ENCODE measurements around the gene SLFNL1.

SLFNL1 gene

GRCh38 chr1:41037116-41037903 is 15.8 kb upstream of the SLFNL1 start:
- no peaks in the 10 kb centered on the region for H3K36me3 ChIP-seq (ENCODE audit: control insufficient read depth, insufficient read depth, low read length)
- no peak overlapping the region for H3K4me3 ChIP-seq (ENCODE audit: low read depth, low read length)
- H3K4me1 ChIP-seq = no peaks in the 10 kb centered on the region

DNA sequence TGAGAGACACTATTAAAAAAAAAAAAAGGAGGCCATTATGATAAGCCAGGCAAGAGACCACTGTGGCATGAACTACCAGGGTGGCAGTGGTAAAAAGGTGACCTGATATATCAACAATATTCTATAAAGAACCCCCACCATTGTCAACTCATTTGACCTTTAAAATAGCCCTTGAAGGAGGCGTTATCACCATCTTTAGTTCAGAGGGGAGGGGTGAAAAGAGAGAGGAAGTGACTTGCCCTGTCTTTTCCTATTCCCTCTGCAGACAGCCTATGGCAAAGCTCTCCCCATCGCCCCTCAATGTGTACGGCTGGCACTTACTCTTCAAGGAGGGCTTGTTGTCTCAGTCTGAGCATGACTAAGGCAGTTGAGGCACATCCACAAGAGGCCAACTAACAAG is 11.7 kb upstream of the SLFNL1 start:
- Histone ChIP-seq H3K4me1 (no peaks in the 10 kb centered on the region), H3K27ac (no peak overlapping the region)
- TF ChIP-seq, protein P1, sequence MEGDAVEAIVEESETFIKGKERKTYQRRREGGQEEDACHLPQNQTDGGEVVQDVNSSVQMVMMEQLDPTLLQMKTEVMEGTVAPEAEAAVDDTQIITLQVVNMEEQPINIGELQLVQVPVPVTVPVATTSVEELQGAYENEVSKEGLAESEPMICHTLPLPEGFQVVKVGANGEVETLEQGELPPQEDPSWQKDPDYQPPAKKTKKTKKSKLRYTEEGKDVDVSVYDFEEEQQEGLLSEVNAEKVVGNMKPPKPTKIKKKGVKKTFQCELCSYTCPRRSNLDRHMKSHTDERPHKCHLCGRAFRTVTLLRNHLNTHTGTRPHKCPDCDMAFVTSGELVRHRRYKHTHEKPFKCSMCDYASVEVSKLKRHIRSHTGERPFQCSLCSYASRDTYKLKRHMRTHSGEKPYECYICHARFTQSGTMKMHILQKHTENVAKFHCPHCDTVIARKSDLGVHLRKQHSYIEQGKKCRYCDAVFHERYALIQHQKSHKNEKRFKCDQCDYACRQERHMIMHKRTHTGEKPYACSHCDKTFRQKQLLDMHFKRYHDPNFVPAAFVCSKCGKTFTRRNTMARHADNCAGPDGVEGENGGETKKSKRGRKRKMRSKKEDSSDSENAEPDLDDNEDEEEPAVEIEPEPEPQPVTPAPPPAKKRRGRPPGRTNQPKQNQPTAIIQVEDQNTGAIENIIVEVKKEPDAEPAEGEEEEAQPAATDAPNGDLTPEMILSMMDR (IDR thresholded peaks at IDR 0.05) = no peak

More at GRCh38 chr1:41037116-41037903, 15.8 kb upstream of the SLFNL1 start:
- Histone ChIP-seq H3K4me2 (ENCODE audit: low read length) (no peak overlapping the region), H2AFZ (no peak overlapping the region), H3K9ac (no peak overlapping the region), H3K27me3 (ENCODE audit: control insufficient read depth, insufficient read depth, low read length) (no peaks in the 10 kb centered on the region), H3K79me2 (no peaks in the 10 kb centered on the region), H3K9me3 (ENCODE audit: control insufficient read depth, low read length) (no peaks in the 10 kb centered on the region), H3K27ac (no peak overlapping the region)
- TF ChIP-seq, protein P1 (IDR thresholded peaks at IDR 0.05) = no peak

DNA sequence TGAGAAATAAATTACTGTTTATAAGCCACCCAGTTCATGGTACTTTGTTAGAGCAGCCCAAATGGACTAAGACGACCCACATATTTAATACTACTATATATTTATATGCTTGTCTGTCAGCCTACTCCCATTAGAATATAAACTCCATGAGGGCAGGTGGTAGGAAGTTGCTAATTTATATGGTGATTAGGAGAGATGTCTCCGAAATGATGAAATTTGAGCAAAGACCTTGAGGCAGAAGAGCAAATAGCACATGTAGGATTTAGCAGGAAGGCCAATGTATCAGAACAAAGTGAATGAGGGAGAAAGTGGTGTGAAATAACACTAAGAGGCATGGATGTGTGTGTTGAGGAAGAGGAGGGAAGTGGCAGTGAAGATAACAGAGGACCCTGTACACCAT is 10.6 kb upstream of the SLFNL1 start:
- Histone ChIP-seq H3K36me3 (ENCODE audit: control insufficient read depth, insufficient read depth, low read length) (no peaks in the 10 kb centered on the region), H3K27me3 (ENCODE audit: control insufficient read depth, insufficient read depth, low read length) (no peaks in the 10 kb centered on the region), H3K4me2 (ENCODE audit: low read length) (no peak overlapping the region), H2AFZ (no peak overlapping the region), H3K9me3 (ENCODE audit: control insufficient read depth, low read length) (no peaks in the 10 kb centered on the region), H3K27ac (no peak overlapping the region), H3K4me3 (ENCODE audit: low read depth, low read length) (no peak overlapping the region), H3K4me1 (no peaks in the 10 kb centered on the region), H3K9ac (no peak overlapping the region), H3K79me2 (no peaks in the 10 kb centered on the region)
- TF ChIP-seq, protein P1 (IDR thresholded peaks at IDR 0.05) = no peak

More for the DNA sequence above, 11.7 kb upstream of the SLFNL1 start:
- Histone ChIP-seq H3K27me3 (ENCODE audit: control insufficient read depth, insufficient read depth, low read length) (no peaks in the 10 kb centered on the region), H3K36me3 (ENCODE audit: control insufficient read depth, insufficient read depth, low read length) (no peaks in the 10 kb centered on the region), H3K9me3 (ENCODE audit: control insufficient read depth, low read length) (no peaks in the 10 kb centered on the region), H3K4me3 (ENCODE audit: low read depth, low read length) (no peak overlapping the region), H3K4me2 (ENCODE audit: low read length) (no peak overlapping the region), H2AFZ (no peak overlapping the region), H3K79me2 (no peaks in the 10 kb centered on the region), H3K9ac (no peak overlapping the region)

DNA sequence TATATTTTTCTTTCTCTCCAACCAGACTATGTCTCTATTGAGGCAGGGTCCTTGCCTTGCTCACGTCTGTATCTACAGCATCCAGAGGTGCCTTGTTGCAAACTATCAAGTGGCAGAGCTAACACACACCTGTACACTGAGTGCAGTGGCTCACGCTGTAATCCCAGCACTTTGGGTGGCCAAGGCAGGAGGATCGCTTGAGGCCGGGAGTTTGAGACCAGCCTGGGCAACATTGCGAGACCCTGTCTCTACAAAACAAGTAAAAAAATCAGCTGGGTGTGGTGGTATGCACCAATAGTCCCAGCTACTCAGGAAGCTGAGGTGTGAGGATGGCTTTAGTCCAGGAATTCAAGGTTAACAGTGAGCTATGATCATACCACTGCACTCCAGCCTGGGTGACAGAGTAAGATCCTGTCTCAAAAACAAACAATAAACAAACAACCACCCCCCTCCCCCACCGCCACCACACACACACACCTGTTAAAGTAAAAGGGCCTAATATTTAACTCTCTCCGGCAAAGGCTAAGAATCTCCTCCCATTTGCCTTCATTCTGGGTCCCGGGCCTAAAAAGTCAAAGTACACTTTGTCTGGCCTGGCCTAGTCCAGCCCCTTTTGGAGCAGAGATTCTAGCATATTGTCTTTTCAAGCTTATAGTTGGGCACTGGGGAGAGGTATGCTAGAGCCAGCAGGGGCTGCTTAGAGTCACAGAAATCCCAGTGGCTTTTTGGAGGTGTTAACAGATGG is 9.5 kb upstream of the SLFNL1 start:
- Histone ChIP-seq H3K27me3 (ENCODE audit: control insufficient read depth, insufficient read depth, low read length) (no peaks in the 10 kb centered on the region), H3K79me2 (no peaks in the 10 kb centered on the region), H3K9ac (no peak overlapping the region), H3K4me2 (ENCODE audit: low read length) (no peak overlapping the region), H3K36me3 (ENCODE audit: control insufficient read depth, insufficient read depth, low read length) (no peaks in the 10 kb centered on the region), H3K9me3 (ENCODE audit: control insufficient read depth, low read length) (no peaks in the 10 kb centered on the region), H3K4me3 (ENCODE audit: low read depth, low read length) (no peak overlapping the region), H3K4me1 (no peaks in the 10 kb centered on the region), H2AFZ (no peak overlapping the region), H3K27ac (no peak overlapping the region)
- TF ChIP-seq, protein P1 (IDR thresholded peaks at IDR 0.05) = no peak
